MM.1S (cell line): ENCODE results near the gene MED27.

Source experiments
- CTCF ChIP-seq: fragments of 300-600 bp; sonication (generic); IDR thresholded peaks from 2 replicates; pipeline ENCODE4 v1.5.1; 2016; ENCODE audit warnings: antibody characterized with exemption, low read length, mixed read lengths
- EZH2 ChIP-seq: fragments of 300-600 bp; sonication (generic); optimal IDR thresholded peaks from 2 replicates; pipeline ENCODE3; 2017; ENCODE audit warnings: low read depth, mild to moderate bottlenecking, antibody characterized with exemption, low read length, mixed read lengths
- EZH2phosphoT487 ChIP-seq: fragments of 300-600 bp; sonication (generic); IDR thresholded peaks from 2 replicates; pipeline ENCODE4 v1.6.1; 2018; ENCODE audit warnings: antibody characterized with exemption, low read length

DNA sequence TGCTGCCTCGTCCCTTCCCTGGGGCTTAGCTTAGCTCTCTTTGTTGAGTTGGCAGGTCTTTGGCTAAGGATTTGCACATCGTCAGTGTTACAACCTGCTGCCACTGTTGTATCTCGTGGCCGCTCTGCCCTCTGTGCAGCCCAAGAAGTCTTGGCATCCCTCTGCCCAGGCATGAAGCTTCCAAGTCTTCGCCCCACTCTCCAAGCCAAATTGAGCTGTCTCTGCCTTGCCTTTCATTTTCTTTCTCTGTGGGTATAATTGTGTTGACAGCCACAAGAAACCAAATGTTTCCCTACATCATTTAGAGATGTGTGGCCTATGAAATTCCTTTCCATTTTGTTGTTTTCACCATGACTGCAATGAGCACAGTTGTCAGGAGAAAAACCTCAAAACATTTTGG, 29.6 kb upstream of the MED27 start:
- TF ChIP-seq CTCF (no peak), EZH2 (no peak), EZH2phosphoT487 (no peak)
